Stomach (tissue), 4 donors: ENCODE measurements around the gene MEGF9.

ENCODE experiments used
- POLR2AphosphoS5 ChIP-seq, 3 donors: sonication (generic); formaldehyde crosslinking; IDR thresholded peaks; one replicate each; pipeline ENCODE4 v1.6.1; 2016; ENCODE audit warnings: antibody characterized with exemption in 3 of 3
- TF ChIP-seq, protein P1 (sequence below), 7 experiments: fragments of 450-650 bp in 4 of 7; fragments of 200-600 bp in 3 of 7; sonication (generic) in 3 of 7; IDR thresholded peaks; one replicate each; pipeline ENCODE4 v1.5.1; 2016 to 2019; ENCODE audit warnings: antibody characterized with exemption in 7 of 7, control low read depth in 2 of 7, mild to moderate bottlenecking in 1 of 7

DNA sequence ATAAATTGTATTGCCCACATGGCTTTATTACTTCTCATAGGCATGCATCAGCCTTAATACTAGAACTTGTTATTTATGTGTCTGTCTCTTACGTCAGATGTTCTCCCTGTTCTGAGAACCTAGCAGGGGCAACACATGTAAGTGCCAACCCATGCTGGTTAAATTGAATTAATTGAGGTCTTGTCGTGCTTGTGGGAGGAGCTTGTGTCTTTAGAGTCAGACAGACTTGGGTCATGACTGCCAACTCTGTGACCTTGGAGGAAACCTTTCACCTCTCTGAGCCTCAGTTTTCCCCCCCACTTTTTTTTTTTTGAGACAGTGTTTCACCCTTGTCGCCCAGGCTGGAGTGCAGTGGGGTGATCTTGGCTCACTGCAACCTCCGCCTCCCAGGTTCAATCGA lies 2.2 kb upstream of the MEGF9 start:
- TF ChIP-seq, protein P1, sequence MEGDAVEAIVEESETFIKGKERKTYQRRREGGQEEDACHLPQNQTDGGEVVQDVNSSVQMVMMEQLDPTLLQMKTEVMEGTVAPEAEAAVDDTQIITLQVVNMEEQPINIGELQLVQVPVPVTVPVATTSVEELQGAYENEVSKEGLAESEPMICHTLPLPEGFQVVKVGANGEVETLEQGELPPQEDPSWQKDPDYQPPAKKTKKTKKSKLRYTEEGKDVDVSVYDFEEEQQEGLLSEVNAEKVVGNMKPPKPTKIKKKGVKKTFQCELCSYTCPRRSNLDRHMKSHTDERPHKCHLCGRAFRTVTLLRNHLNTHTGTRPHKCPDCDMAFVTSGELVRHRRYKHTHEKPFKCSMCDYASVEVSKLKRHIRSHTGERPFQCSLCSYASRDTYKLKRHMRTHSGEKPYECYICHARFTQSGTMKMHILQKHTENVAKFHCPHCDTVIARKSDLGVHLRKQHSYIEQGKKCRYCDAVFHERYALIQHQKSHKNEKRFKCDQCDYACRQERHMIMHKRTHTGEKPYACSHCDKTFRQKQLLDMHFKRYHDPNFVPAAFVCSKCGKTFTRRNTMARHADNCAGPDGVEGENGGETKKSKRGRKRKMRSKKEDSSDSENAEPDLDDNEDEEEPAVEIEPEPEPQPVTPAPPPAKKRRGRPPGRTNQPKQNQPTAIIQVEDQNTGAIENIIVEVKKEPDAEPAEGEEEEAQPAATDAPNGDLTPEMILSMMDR (IDR thresholded peaks at IDR 0.05), result no peak
- TF ChIP-seq POLR2AphosphoS5 (IDR thresholded peaks at IDR 0.05), result no peak
